GM13976 (cell line): ENCODE data around the gene MS4A8.

ENCODE experiments used
- DNase-seq: peaks from one replicate; pipeline ENCODE4 v3.0.0; 2012; ENCODE audit warnings: low spot score
- CTCF ChIP-seq: IDR thresholded peaks from 2 replicates; pipeline ENCODE4 v1.5.1; 2012; ENCODE audit warnings: borderline replicate concordance, mild to moderate bottlenecking; ENCODE audit not compliant: insufficient read depth; ENCODE audit errors: extremely low read depth, missing control alignments, control extremely low read depth
- in situ Hi-C: fragments of 300-500 bp; cut with MboI; formaldehyde crosslinking; loops from one replicate; pipeline ENCODE4 v1.12.0; 2022; ENCODE audit warnings: low sequenced_read_pairs, mixed read lengths, inconsistent platforms; ENCODE audit not compliant: unreplicated experiment

The MS4A8 gene

GRCh38 chr11:60762851-60763691 lies 63.7 kb downstream of the MS4A8 start:
- in situ Hi-C loops: no loop called here
- DNase-seq: peak; percentile 70
- TF ChIP-seq CTCF: peak; percentile 30

GRCh38 chr11:60763692-60764369 lies 64.4 kb downstream of the MS4A8 start:
- no peak for TF ChIP-seq CTCF
- no peak for DNase-seq
- in situ Hi-C loops: no loop called here

- in situ Hi-C loops: no loop called here
- no peak for TF ChIP-seq CTCF
- peak; percentile 64 for DNase-seq
These were observed 65.5 kb downstream of the MS4A8 start for GRCh38 chr11:60764879-60765278.

- no peak for TF ChIP-seq CTCF
- DNase-seq: no peak
- in situ Hi-C loops: no loop called here
These were observed 65.9 kb downstream of the MS4A8 start for GRCh38 chr11:60765355-60765754.
